ENCODE results near the gene TNNI3.
"Not testable (repeated sequence)": the region's sequence is repeated elsewhere in the genome, so short reads cannot be mapped to it uniquely, and the experiment has no call there.

The TNNI3 gene

DNA sequence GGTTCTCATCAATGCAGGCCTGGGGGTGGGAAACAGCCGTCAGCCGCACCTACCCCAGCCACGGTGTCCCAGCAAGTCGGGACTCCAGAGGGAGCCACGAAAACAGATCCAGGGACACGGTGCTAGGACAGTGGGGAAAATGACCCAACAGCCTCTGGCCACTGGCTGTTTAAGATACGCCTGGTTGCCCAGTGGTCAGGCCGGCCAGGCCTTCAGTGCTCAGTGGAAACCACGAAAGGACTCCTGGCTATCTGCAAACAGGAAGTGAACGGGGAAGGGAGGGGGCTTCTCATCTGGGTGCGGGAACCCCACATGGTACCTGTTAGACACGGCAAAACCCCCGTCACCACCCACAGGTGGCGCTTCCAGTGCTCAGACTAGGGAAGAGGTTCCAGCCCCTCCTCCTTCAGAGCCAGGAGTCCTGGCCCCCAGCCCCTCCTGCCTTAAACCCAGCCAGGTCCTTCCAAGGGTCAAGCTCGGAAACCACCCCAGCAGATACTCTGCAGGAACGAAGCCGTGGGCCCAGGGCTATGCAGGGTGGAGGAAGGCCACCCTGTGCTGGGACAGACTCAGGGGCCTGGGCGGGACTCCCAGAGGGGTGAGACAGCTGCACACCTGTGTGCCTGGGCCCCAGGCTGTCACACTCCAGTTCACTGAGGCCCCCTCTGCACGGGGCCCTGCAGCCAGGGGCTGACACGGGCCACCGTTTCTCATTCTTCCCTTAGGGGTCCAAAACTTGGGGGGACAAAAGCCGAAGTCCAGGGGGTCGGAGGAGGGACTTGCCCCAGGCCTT, 44.6 kb downstream of the TNNI3 start:
- no peak for DNase-seq (ENCODE audit: low read depth)

DNA sequence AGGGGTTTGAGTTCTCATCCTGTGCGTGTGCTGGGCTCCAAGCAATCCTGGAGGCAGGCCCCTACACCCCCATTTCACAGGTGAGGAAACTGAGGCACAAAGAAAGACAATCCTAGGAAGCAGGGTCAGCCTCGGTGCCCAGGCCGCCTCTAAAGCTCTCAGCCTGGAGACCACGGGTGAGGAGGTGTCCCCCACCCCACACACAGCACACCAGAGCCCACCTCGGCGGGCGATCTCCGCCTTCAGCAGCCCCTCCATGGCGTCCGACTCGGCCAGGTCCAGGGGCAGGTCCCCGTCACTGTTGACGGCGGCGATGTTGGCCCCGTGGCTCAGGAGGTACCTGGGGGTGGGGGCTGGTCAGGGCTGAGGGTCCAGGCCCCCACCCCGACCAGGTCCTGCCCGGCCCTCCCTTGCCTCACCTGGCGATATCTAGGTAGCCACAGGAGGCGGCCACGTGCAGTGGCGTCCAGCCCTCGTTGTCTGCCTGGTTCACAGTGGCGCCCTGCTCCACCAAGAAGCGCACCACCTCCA, 45.2 kb downstream of the TNNI3 start:
- DNase-seq (ENCODE audit: low read depth): no peak

DNA sequence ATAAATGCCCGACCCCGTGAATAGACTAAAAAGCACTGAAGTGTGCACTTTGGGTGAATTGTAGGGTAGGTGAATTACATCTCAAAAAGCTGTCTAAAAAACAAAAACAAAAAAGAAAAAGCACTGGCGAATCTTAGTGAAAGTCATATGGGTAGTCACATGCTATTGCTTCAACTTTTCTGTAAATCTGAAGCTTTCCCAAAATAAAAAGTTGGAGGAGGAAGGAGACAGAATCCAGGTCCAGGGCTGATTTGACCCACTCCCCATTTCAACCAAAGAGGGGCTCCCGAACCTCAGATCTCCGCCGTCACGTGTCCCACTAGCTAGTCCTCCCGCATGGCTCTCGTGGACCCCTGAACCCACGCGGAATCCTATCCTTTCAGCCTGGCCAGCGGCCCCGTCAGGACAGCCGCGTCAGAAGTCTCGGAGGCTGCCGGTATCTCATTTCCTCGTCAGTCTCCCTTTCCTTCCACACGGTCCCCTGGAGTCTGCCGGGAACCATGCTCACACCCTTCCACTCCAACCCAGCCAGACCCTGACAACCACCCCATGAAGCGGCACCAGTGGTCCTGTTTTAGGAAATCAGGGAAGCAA, 46.2 kb downstream of the TNNI3 start:
- no peak for DNase-seq (ENCODE audit: low read depth)

DNA sequence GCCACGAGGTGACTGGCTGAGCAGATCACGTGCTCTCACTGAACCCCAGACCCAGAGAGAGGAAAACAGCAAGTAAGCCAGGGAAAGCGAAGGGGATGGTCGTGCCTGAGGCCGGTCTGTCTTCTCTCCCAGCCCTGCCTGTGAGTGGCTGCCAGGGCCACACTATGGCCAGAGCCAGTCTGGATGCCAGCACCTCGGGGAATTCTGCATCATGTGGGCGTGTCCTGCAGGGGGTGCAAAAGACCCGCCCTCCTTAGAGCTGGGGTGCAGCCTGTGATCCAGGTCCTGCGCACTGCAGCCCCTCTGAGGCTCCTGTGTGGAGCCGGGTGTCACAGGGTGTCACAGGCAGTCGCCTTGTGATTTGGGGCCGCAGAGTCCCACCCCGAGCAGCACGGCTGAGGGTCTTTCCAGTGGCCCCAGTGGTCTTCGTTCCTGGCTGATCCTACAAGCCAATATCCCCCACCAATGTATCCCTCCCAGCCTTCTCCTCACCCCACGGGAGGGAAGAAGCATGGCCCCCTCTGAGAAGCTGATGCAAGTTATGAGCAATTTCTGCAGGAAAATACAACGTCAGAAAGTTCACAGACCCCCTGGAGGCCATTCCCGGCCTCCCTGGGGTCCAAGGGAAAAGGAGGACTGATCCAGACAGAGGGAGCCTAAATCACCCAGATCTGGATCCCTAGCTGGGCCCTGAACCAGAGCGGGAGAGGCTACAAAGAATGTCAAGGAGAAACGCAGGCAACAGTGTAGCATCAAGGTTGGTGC, 47.8 kb downstream of the TNNI3 start:
- no peak for DNase-seq (ENCODE audit: low read depth)

DNA sequence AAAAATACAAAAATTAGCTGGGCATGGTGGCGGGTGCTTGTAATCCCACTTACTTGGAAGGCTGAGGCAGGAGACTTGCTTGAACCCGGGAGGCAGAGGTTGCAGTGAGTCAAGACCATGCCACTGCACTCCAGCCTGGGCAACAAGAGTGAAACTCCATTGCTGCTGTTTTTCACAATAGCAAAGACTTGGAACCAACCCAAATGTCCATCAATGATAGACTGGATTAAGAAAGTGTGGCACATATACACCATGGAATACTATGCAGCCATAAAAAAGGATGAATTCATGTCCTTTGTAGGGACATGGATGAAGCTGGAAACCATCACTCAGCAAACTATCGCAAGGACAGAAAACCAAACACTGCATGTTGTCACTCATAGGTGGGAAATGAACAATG, 50.3 kb downstream of the TNNI3 start:
- not testable (repeated sequence) for DNase-seq (ENCODE audit: low read depth)

DNA sequence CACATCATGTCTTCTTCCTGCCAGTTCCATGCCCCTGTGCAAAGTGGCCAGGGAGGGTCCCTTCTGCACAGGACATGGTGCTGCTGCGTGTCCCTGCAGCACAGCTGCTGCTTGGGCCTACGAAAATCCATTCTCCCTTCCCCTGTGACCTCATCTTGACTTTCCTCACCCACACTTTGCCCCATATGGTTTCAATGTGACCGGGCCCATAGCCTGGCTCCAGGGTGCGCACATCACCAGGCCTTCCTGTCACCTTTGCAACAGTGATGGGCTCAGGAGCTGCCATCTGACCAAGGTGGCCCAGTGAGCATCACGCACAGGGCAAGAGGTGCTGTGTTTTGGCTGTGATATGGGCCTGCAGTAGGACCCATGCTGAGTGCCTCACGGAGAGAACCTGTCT, 50.9 kb downstream of the TNNI3 start:
- DNase-seq (ENCODE audit: low read depth): no peak

DNA sequence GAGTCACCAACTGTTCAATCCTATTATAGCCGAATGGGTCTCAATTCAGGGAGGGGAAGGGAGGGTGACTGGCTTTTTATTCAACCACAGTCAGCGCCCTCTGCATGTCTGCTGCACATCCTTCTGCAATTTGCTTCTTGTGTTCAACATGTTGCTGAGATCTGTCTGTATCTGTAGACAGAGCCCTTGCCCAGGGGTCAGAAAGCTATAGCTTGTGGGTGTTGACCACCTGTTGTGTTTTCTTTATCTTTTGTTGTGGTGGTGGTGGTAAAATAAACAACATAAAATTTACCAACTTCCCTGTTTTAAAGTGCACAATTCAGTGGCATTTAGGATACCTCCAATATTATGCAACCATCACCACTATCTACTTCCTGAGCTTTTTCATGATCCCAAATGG, 52.3 kb downstream of the TNNI3 start:
- DNase-seq (ENCODE audit: low read depth): no peak

DNA sequence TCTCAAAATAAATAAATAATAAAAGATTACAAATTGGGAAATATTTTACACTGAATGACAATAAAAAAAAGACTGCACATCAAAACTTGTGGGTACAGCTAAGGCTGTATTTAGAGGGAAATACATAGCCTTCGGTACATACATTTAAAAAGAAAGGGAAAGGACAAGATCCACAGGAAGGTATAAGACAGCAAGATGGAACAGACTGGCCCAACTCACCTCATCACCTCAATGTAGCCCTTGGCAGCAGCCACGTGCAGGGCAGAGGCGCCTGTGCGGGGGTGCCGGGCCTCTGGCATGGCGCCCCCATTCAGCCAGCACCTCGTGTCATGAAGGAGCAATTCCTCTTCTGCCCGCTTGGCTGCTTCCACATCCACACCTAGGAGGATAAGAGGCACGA, 54.3 kb downstream of the TNNI3 start:
- DNase-seq (ENCODE audit: low read depth): no peak

All from activated T-cell treated with anti-CD3 and anti-CD28 coated beads for 1 hour (primary cell).